Heart left ventricle (tissue), 13 donors: ENCODE data around the gene NR2C2AP.

Experiments used
- POLR2A ChIP-seq, 2 donors: fragments of 450-650 bp; IDR thresholded peaks; one replicate each; pipeline ENCODE4 v1.6.1; 2017; ENCODE audit warnings: antibody characterized with exemption in 2 of 2, mild to moderate bottlenecking in 2 of 2, moderate library complexity in 2 of 2
- TF ChIP-seq, protein P1 (sequence below), 12 donors: fragments of 200-600 bp; sonication (generic) in 4 of 12; IDR thresholded peaks; one replicate each; pipeline versions ENCODE4 v1.5.0 to v1.8.0; 2018 to 2022; ENCODE audit warnings: antibody characterized with exemption in 12 of 12, mild to moderate bottlenecking in 5 of 12
- donor health status: ischemic (EF 13 %, LVEDD 7.1; RV severe dilation, severe dysfunction).
- donor health status: DM: no; HTN: yes; CAD: no.
- donor health status: DM: no; HTN: no; CAD: no.
- donor health status: ischemic (EF 25% LVEDD 6.9; RV normal size, moderate dysfunction).
- donor health status: ischemic (EF 25% LVEDD 5.7; RV mildly dilated, moderate dysfunction).
- donor health status: ischemic (EF 35%, LVEDD 5.7; RV mildly dilated, moderate dysfunction).
- donor health status: nonischemic (EF 11% LVEDD 7.7; RV severe dilation, severe dysfunction).
- donor health status: DM: yes; HTN: yes; CAD: no.
- donor health status: PGD.
- donor health status: ischemic (EF 29% LVEDD 5.4; RV normal size, mild dysfunction).
- donor health status: nonischemic (EF 23%, LVEDD 6.1; RV moderate dilation, normal function).

GRCh38 chr19:19201697-19202630 is 1.2 kb downstream of the NR2C2AP start:
- TF ChIP-seq, protein P1, sequence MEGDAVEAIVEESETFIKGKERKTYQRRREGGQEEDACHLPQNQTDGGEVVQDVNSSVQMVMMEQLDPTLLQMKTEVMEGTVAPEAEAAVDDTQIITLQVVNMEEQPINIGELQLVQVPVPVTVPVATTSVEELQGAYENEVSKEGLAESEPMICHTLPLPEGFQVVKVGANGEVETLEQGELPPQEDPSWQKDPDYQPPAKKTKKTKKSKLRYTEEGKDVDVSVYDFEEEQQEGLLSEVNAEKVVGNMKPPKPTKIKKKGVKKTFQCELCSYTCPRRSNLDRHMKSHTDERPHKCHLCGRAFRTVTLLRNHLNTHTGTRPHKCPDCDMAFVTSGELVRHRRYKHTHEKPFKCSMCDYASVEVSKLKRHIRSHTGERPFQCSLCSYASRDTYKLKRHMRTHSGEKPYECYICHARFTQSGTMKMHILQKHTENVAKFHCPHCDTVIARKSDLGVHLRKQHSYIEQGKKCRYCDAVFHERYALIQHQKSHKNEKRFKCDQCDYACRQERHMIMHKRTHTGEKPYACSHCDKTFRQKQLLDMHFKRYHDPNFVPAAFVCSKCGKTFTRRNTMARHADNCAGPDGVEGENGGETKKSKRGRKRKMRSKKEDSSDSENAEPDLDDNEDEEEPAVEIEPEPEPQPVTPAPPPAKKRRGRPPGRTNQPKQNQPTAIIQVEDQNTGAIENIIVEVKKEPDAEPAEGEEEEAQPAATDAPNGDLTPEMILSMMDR (IDR thresholded peaks at IDR 0.05): no peak
- no peak for TF ChIP-seq POLR2A (IDR thresholded peaks at IDR 0.05)
